Neural progenitor cell (in vitro differentiated cells): ENCODE results near the gene CTSG. TPM values are rescaled to one million over a fixed set of nuclear protein-coding genes. Genes with fewer than 3 reads are reported as not detected.
"Not testable (repeated sequence)": the region's sequence is repeated elsewhere in the genome, so short reads cannot be mapped to it uniquely, and the experiment has no call there.

Experiments used
- DNase-seq: peaks from one replicate; pipeline ENCODE4 v3.0.0-alpha.2; 2016; ENCODE audit warnings: low spot score
- H2AFZ ChIP-seq: fragments of 200-600 bp; sonication (generic); replicated peaks from 2 replicates; pipeline ENCODE4 v1.6.1; 2016; ENCODE audit warnings: antibody characterized with exemption
- H3F3A ChIP-seq: fragments of 200-600 bp; sonication (generic); 2 replicates; pipeline ENCODE4 v1.6.1; 2016; ENCODE audit warnings: antibody characterized with exemption, low read depth
- H3K27ac ChIP-seq: fragments of 200-600 bp; sonication (generic); 2 replicates; pipeline ENCODE4 v1.5.1; 2016; ENCODE audit warnings: mild to moderate bottlenecking
- H3K27me3 ChIP-seq: fragments of 200-600 bp; sonication (generic); 2 replicates; pipeline ENCODE4 v1.6.1; 2016; ENCODE audit warnings: mild to moderate bottlenecking, moderate library complexity
- H3K36me3 ChIP-seq: fragments of 200-600 bp; sonication (generic); 2 replicates; pipeline ENCODE4 v1.5.1; 2016
- H3K4me1 ChIP-seq: fragments of 200-600 bp; sonication (generic); 2 replicates; pipeline ENCODE4 v1.6.1; 2016; ENCODE audit warnings: mixed run types
- H3K4me2 ChIP-seq: fragments of 200-600 bp; sonication (generic); 2 replicates; pipeline ENCODE4 v1.6.1; 2016
- H3K4me3 ChIP-seq: fragments of 200-600 bp; sonication (generic); 2 replicates; pipeline ENCODE4 v1.5.1; 2016
- H3K79me2 ChIP-seq: fragments of 200-600 bp; sonication (generic); 2 replicates; pipeline ENCODE4 v1.6.1; 2016; ENCODE audit warnings: low read depth
- H3K9ac ChIP-seq: fragments of 200-600 bp; sonication (generic); 2 replicates; pipeline ENCODE4 v1.6.1; 2016
- H3K9me3 ChIP-seq: fragments of 200-600 bp; sonication (generic); 2 replicates; pipeline ENCODE4 v1.5.1; 2016; ENCODE audit warnings: low read depth
- H4K20me1 ChIP-seq: fragments of 200-600 bp; sonication (generic); 2 replicates; pipeline ENCODE4 v1.6.1; 2016; ENCODE audit warnings: low read depth
- H3K27ac Mint-ChIP-seq: 3 replicates; pipeline ENCODE4 v1.8.0; 2021; ENCODE audit warnings: mixed read lengths
- H3K27me3 Mint-ChIP-seq: 2 replicates; pipeline ENCODE4 v1.8.0; 2022; ENCODE audit warnings: low read depth, mild to moderate bottlenecking, inconsistent platforms, moderate library complexity, mixed read lengths; ENCODE audit not compliant: insufficient read depth
- H3K36me3 Mint-ChIP-seq: 3 replicates; pipeline ENCODE4 v1.8.0; 2021; ENCODE audit warnings: mixed read lengths
- H3K4me1 Mint-ChIP-seq: 3 replicates; pipeline ENCODE4 v1.8.0; 2021; ENCODE audit warnings: mixed read lengths
- H3K4me3 Mint-ChIP-seq: 3 replicates; pipeline ENCODE4 v1.8.0; 2021; ENCODE audit warnings: mild to moderate bottlenecking, moderate library complexity, mixed read lengths
- H3K9me3 Mint-ChIP-seq: 3 replicates; pipeline ENCODE4 v1.8.0; 2020; ENCODE audit warnings: mixed read lengths
- EZH2 ChIP-seq: fragments of 200-600 bp; sonication (generic); IDR thresholded peaks from 2 replicates; pipeline ENCODE4 v1.6.1; 2017; ENCODE audit warnings: antibody characterized with exemption, mild to moderate bottlenecking, moderate library complexity
- EZH2phosphoT487 ChIP-seq: fragments of 200-600 bp; sonication (generic); IDR thresholded peaks from 2 replicates; pipeline ENCODE4 v1.6.1; 2017; ENCODE audit warnings: antibody characterized with exemption
- total RNA-seq: library from RNA; depleted of rRNA; stranded (reverse); fragments of >200 nt; gene quantifications from 2 replicates; pipeline ENCODE4 v1.2.3, GENCODE V29; 2015; ENCODE audit warnings: low replicate concordance
- TF ChIP-seq, protein P1 (sequence below): fragments of 200-600 bp; sonication (generic); IDR thresholded peaks from 2 replicates; pipeline ENCODE4 v1.5.1; 2017; ENCODE audit warnings: antibody characterized with exemption, mild to moderate bottlenecking

CTSG gene
- total RNA-seq, 1 donor from 2014 or later, result not detected

DNA sequence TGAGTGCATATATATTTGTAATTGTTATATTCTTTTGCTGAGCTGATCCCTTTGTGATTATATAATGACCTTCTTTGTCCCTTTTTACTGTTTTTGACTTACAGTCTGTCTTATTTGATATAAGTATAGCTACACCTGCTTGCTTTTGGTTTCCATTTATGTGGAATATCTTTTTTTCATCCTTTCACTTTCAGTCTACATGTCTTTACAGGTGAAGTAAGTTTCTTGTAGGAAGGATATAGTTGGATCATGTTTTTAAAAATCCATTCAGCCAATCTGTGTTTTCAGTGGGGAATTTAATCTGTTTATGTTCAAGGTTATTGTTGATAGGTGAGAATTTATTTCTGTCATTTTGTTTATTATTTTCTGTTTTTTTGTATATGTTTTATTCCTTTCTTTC, 21.4 kb upstream of the CTSG start:
- H3K4me3 ChIP-seq, result no peak overlapping the region
- peaks cover 3% of the 10 kb centered on the region for H3K27me3 Mint-ChIP-seq
- peaks cover 22% of the 10 kb centered on the region for H3K9me3 ChIP-seq
- H3K36me3 Mint-ChIP-seq, result no peaks in the 10 kb centered on the region
- H3K36me3 ChIP-seq, result no peaks in the 10 kb centered on the region
- TF ChIP-seq, protein P1, sequence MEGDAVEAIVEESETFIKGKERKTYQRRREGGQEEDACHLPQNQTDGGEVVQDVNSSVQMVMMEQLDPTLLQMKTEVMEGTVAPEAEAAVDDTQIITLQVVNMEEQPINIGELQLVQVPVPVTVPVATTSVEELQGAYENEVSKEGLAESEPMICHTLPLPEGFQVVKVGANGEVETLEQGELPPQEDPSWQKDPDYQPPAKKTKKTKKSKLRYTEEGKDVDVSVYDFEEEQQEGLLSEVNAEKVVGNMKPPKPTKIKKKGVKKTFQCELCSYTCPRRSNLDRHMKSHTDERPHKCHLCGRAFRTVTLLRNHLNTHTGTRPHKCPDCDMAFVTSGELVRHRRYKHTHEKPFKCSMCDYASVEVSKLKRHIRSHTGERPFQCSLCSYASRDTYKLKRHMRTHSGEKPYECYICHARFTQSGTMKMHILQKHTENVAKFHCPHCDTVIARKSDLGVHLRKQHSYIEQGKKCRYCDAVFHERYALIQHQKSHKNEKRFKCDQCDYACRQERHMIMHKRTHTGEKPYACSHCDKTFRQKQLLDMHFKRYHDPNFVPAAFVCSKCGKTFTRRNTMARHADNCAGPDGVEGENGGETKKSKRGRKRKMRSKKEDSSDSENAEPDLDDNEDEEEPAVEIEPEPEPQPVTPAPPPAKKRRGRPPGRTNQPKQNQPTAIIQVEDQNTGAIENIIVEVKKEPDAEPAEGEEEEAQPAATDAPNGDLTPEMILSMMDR, result no peak
- TF ChIP-seq EZH2 (no peak), EZH2phosphoT487 (no peak)
- no peaks in the 10 kb centered on the region for H3K4me1 Mint-ChIP-seq
- no peak overlapping the region for H3K27ac ChIP-seq
- H4K20me1 ChIP-seq, result no peaks in the 10 kb centered on the region
- H3K4me3 Mint-ChIP-seq, result no peak overlapping the region
- no peaks in the 10 kb centered on the region for H3K27me3 ChIP-seq
- no peak overlapping the region for H3K4me2 ChIP-seq
- DNase-seq, result no peak
- no peak overlapping the region for H2AFZ ChIP-seq
- H3F3A ChIP-seq, result no peaks in the 10 kb centered on the region
- no peaks in the 10 kb centered on the region for H3K4me1 ChIP-seq
- peaks cover 19% of the 10 kb centered on the region for H3K9me3 Mint-ChIP-seq
- H3K79me2 ChIP-seq, result no peaks in the 10 kb centered on the region
- no peak overlapping the region for H3K27ac Mint-ChIP-seq
- H3K9ac ChIP-seq, result no peak overlapping the region

DNA sequence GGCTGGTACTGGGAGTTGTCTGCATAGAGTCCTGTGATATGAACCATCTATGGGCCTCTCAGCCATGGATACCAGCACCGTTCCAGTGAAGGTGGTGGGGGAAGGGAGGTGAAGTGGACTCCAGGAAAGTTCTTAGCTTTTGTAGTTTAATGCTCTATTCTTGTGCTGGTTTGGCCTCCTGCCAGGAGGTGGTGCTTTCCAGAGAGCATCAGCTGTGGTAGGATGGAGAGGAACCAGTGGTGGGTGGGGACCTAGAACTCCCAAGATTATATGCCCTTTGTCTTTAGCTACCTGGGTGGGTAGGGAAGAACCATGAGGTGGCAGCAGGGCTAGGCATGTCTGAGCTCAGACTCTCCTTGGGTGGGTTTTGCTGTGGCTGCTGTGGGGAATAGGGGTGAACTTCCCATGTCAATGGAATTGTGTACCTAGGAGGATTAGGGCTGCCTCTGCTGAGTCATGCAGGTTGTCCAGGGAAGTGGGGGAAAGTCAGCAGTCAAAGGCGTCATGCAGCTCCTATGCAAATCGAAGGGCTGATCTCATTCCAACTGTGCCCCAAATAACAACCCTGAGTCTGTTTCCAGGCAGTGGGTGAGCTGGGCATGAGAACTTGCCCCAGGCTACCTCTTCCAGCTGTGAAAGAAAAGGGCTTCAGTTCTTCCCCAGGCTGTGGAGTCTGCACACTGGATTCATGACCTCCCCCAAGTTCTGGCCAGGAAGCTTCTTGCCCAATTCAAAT, 19.2 kb upstream of the CTSG start:
- H3K9ac ChIP-seq, result no peak overlapping the region
- no peaks in the 10 kb centered on the region for H3K36me3 ChIP-seq
- no peak overlapping the region for H3K27ac ChIP-seq
- no peak overlapping the region for H3K4me2 ChIP-seq
- H3K9me3 Mint-ChIP-seq, result peaks cover 19% of the 10 kb centered on the region
- H3K9me3 ChIP-seq, result peaks cover 30% of the 10 kb centered on the region
- H3K4me3 ChIP-seq, result no peak overlapping the region
- TF ChIP-seq, protein P1, result no peak
- TF ChIP-seq EZH2phosphoT487, result no peak
- TF ChIP-seq EZH2, result no peak
- no peaks in the 10 kb centered on the region for H3F3A ChIP-seq
- no peak overlapping the region for H3K27ac Mint-ChIP-seq
- H3K27me3 ChIP-seq, result no peaks in the 10 kb centered on the region
- H3K4me1 Mint-ChIP-seq, result no peaks in the 10 kb centered on the region
- no peak overlapping the region for H3K4me3 Mint-ChIP-seq
- H3K36me3 Mint-ChIP-seq, result no peaks in the 10 kb centered on the region
- H3K79me2 ChIP-seq, result no peaks in the 10 kb centered on the region
- no peaks in the 10 kb centered on the region for H4K20me1 ChIP-seq
- DNase-seq, result no peak
- no peaks in the 10 kb centered on the region for H3K4me1 ChIP-seq
- H3K27me3 Mint-ChIP-seq, result peaks cover 3% of the 10 kb centered on the region
- H2AFZ ChIP-seq, result no peak overlapping the region

- H2AFZ ChIP-seq, H3K9ac ChIP-seq, DNase-seq, H3K27me3 ChIP-seq, H3K36me3 ChIP-seq, H3K79me2 ChIP-seq, H3K4me3 Mint-ChIP-seq, H3K4me3 ChIP-seq, H3K4me1 ChIP-seq, H3K27ac ChIP-seq, H3K4me2 ChIP-seq, H3K36me3 Mint-ChIP-seq, H3K27me3 Mint-ChIP-seq, H4K20me1 ChIP-seq, H3F3A ChIP-seq, H3K4me1 Mint-ChIP-seq, H3K27ac Mint-ChIP-seq: not testable (repeated sequence)
- peaks cover 11% of the 10 kb centered on the region for H3K9me3 Mint-ChIP-seq
- H3K9me3 ChIP-seq, result peaks cover 14% of the 10 kb centered on the region
Observed at GRCh38 chr14:24591004-24591403, 15.0 kb upstream of the CTSG start.

DNA sequence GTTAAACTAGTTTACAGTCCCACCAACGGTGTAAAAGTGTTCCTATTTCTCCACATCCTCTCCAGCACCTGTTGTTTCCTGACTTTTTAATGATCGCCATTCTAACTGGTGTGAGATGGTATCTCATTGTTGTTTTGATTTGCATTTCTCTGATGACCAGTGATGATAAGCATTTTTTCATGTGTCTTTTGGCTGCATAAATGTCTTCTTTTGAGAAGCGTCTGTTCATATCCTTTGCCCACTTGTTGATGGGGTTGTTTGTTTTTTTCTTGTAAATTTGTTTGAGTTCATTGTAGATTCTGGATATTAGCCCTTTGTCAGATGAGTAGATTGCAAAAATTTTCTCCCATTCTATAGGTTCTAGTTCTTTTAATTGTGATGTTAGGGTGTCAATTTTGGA, 8.4 kb upstream of the CTSG start:
- not testable (repeated sequence) for H3K4me1 Mint-ChIP-seq, H3K36me3 Mint-ChIP-seq, H4K20me1 ChIP-seq, H3K4me1 ChIP-seq, H3K27me3 ChIP-seq, H3K4me2 ChIP-seq, H3F3A ChIP-seq, DNase-seq, H3K27ac ChIP-seq, H3K9ac ChIP-seq, H3K27me3 Mint-ChIP-seq, H3K9me3 Mint-ChIP-seq, H3K79me2 ChIP-seq, H3K4me3 Mint-ChIP-seq, H3K27ac Mint-ChIP-seq, H2AFZ ChIP-seq, H3K36me3 ChIP-seq, H3K4me3 ChIP-seq
- H3K9me3 ChIP-seq, result peaks cover 11% of the 10 kb centered on the region
